GM12878 (cell line): ENCODE measurements around the gene GRM5. TPM values are rescaled to one million over a fixed set of nuclear protein-coding genes. Genes with fewer than 3 reads are reported as not detected.

ENCODE experiments used
- ATAC-seq: fragments of 200-7000 bp; cut with Tn5 transposase; 3 replicates; pipeline ENCODE4 v1.9.1; 2020; ENCODE audit warnings: mild to moderate bottlenecking, moderate library complexity
- BruUV-seq: library from RNA; stranded (reverse); fragments of 400-500 nt; replicated peaks from 2 replicates; lab custom pipeline; 2021; lab: Mats Ljungman, UMichigan
- CTCF ChIA-PET: fragments of 300-600 bp; sonication (Branson Sonifier 250); formaldehyde crosslinking; extraction: SDS; loops from one replicate; lab custom pipeline; 2021; ENCODE audit warnings: inconsistent platforms; lab: Yijun Ruan, JAX
- POLR2A ChIA-PET: fragments of 350-600 bp; formaldehyde crosslinking; extraction: SDS; loops from one replicate; lab custom pipeline; 2021; ENCODE audit warnings: inconsistent platforms; lab: Charles Lee
- RAD21 ChIA-PET: fragments of 300-600 bp; sonication (Branson Sonifier 250); formaldehyde crosslinking; loops from one replicate; lab custom pipeline; 2023; ENCODE audit warnings: antibody characterized with exemption; ENCODE audit not compliant: unreplicated experiment; lab: Charles Lee
- SMC1A ChIA-PET: fragments of 300-600 bp; sonication (Branson Sonifier 250); formaldehyde crosslinking; loops from one replicate; lab custom pipeline; 2023; ENCODE audit not compliant: unreplicated experiment, uncharacterized antibody; lab: Charles Lee
- DNase-seq: peaks from one replicate; pipeline ENCODE4 v3.0.0-alpha.2; 2011; ENCODE audit warnings: low read depth, low spot score
- FAIRE-seq: peaks from 3 replicates; lab custom pipeline; 2011; peaks lifted over from hg19 to GRCh38; lab: Jason Lieb, UNC
- H2AFZ ChIP-seq: 2 replicates; pipeline ENCODE4 v1.6.0; 2011; ENCODE audit warnings: low read depth, low read length, control low read depth; ENCODE audit not compliant: control insufficient read depth
- H3K27ac ChIP-seq: 2 replicates; pipeline ENCODE4 v1.5.1; 2011; ENCODE audit warnings: control low read depth; ENCODE audit not compliant: control insufficient read depth, insufficient read depth
- H3K27me3 ChIP-seq, 2 experiments: replicated peaks in 1 of 2; 2 replicates each; pipeline versions ENCODE4 v1.6.0 to v1.6.1; 2011; ENCODE audit warnings: low read length in 1 of 2; ENCODE audit not compliant: control insufficient read depth in 2 of 2, insufficient read depth in 2 of 2
- H3K36me3 ChIP-seq, 2 experiments: 2 replicates each; pipeline ENCODE4 v1.5.1; 2011; ENCODE audit warnings: low read length in 1 of 2; ENCODE audit not compliant: control insufficient read depth in 2 of 2, insufficient read depth in 2 of 2
- H3K4me1 ChIP-seq: 2 replicates; pipeline ENCODE4 v1.6.1; 2011; ENCODE audit warnings: mild to moderate bottlenecking, low read length, moderate library complexity, mixed read lengths; ENCODE audit not compliant: control insufficient read depth, insufficient read depth
- H3K4me2 ChIP-seq: 2 replicates; pipeline ENCODE4 v1.6.0; 2011; ENCODE audit warnings: control low read depth; ENCODE audit not compliant: control insufficient read depth, insufficient read depth
- H3K4me3 ChIP-seq: fragments of 200-600 bp; sonication (generic); 2 replicates; pipeline ENCODE4 v1.5.1; 2016
- H3K79me2 ChIP-seq: 2 replicates; pipeline ENCODE4 v1.6.0; 2011; ENCODE audit warnings: low read length; ENCODE audit not compliant: control insufficient read depth, insufficient read depth
- H3K9ac ChIP-seq: 2 replicates; pipeline ENCODE4 v1.8.0; 2011; ENCODE audit warnings: low read length, control low read depth, mixed read lengths; ENCODE audit not compliant: control insufficient read depth, insufficient read depth
- H3K9me3 ChIP-seq: replicated peaks from 3 replicates; pipeline ENCODE4 v1.5.1; 2011; ENCODE audit warnings: mild to moderate bottlenecking, low read length; ENCODE audit not compliant: control insufficient read depth, insufficient read depth
- H4K20me1 ChIP-seq: 2 replicates; pipeline ENCODE4 v1.6.0; 2011; ENCODE audit not compliant: control insufficient read depth, insufficient read depth
- BRCA1 ChIP-seq: IDR thresholded peaks from 2 replicates; pipeline ENCODE4 v1.6.1; 2011; ENCODE audit warnings: low read depth, low read length, improper control_type of control experiment
- CBFB ChIP-seq: IDR thresholded peaks from 2 replicates; pipeline ENCODE4 v1.6.1; 2016; ENCODE audit warnings: antibody characterized with exemption, low read depth
- CBX3 ChIP-seq: fragments of 200-600 bp; sonication (generic); IDR thresholded peaks from 2 replicates; pipeline ENCODE4 v1.6.1; 2016; ENCODE audit warnings: low read depth, borderline replicate concordance
- ELK1 ChIP-seq: IDR thresholded peaks from 2 replicates; pipeline ENCODE4 v1.6.1; 2012; ENCODE audit warnings: low read depth, low read length, improper control_type of control experiment
- NR2C2 ChIP-seq: IDR thresholded peaks from 2 replicates; pipeline ENCODE4 v1.6.1; 2011; ENCODE audit warnings: borderline replicate concordance, low read depth; ENCODE audit not compliant: control insufficient read depth, insufficient read length
- PAX5 ChIP-seq: IDR thresholded peaks from 2 replicates; pipeline ENCODE4 v1.6.1; 2011; ENCODE audit warnings: low read depth, low read length, borderline replicate concordance
- PRDM15 ChIP-seq: fragments of 450-650 bp; formaldehyde crosslinking; IDR thresholded peaks from 2 replicates; pipeline ENCODE4 v1.4.0; 2020; ENCODE audit warnings: mild to moderate bottlenecking, moderate library complexity
- RCOR1 ChIP-seq: conservative IDR thresholded peaks from 2 replicates; pipeline ENCODE4 v1.6.1; 2012; ENCODE audit warnings: low read depth, low read length, improper control_type of control experiment
- RELB ChIP-seq: fragments of 450-650 bp; IDR thresholded peaks from 2 replicates; pipeline ENCODE4 v1.6.1; 2017; ENCODE audit warnings: low read depth, mild to moderate bottlenecking, moderate library complexity
- ZNF24 ChIP-seq: fragments of 450-650 bp; IDR thresholded peaks from 2 replicates; pipeline ENCODE4 v1.6.1; 2017; ENCODE audit warnings: antibody characterized with exemption, mild to moderate bottlenecking
- WGBS: methylation state at CpG from one replicate; pipeline ENCODE4 v1.1.6; 2016; ENCODE audit warnings: low lambda C conversion rate; ENCODE audit not compliant: insufficient replicate concordance, insufficient coverage; ENCODE audit errors: missing lambda C conversion rate; 5-methylcytosine and 5-hydroxymethylcytosine counted together
- in situ Hi-C: fragments of 300-500 bp; cut with MboI; formaldehyde crosslinking; loops from 9 replicates; pipeline ENCODE4 v1.14.3; 2018; ENCODE audit warnings: mixed read lengths
- intact Hi-C: fragments of 100-400 bp; cut with micrococcal nuclease; formaldehyde crosslinking; loops from one replicate; pipeline ENCODE4 v1.14.2; 2022; ENCODE audit not compliant: unreplicated experiment
- polyA plus RNA-seq, 11 experiments: library from polyadenylated mRNA; depleted of rRNA in 4 of 11; unstranded in 6 of 11; stranded (reverse) in 5 of 11; fragments of >200 nt; fragmentation: Nextera tagmentation in 4 of 11; fragmentation: Illumina TruSeq in 1 of 11; extraction: Ambion mirVana in 4 of 11; extraction: Trizol in 1 of 11; gene quantifications; 1 replicate in 1 of 11; 2 replicates in 10 of 11; pipeline versions ENCODE4 v1.2.1 to v1.2.3, GENCODE V29; 2011 to 2016; ENCODE audit warnings: inconsistent platforms in 2 of 11, missing spikeins in 2 of 11, low read depth in 1 of 11
- total RNA-seq, 4 experiments: library from RNA; depleted of rRNA in 3 of 4; stranded (reverse); fragments of >200 nt in 3 of 4; fragmentation: Illumina TruSeq in 1 of 4; extraction: Trizol in 1 of 4; gene quantifications; 2 replicates each; pipeline versions ENCODE4 v1.2.1 to v1.2.3, GENCODE V29; 2013 to 2021
- TF ChIP-seq, protein P1 (sequence below): fragments of 450-650 bp; formaldehyde crosslinking; IDR thresholded peaks from 2 replicates; pipeline ENCODE4 v1.4.0; 2022; ENCODE audit warnings: mild to moderate bottlenecking, moderate library complexity
- TF ChIP-seq, protein P2 (sequence below): fragments of 450-650 bp; IDR thresholded peaks from 2 replicates; pipeline ENCODE4 v1.6.1; 2014; ENCODE audit warnings: mild to moderate bottlenecking

GRM5 gene
- total and polyA plus RNA-seq, 10 of the 15 experiments (the other 5 are each of a cell fraction or from before 2014, with no cell fraction given) = not detected

DNA sequence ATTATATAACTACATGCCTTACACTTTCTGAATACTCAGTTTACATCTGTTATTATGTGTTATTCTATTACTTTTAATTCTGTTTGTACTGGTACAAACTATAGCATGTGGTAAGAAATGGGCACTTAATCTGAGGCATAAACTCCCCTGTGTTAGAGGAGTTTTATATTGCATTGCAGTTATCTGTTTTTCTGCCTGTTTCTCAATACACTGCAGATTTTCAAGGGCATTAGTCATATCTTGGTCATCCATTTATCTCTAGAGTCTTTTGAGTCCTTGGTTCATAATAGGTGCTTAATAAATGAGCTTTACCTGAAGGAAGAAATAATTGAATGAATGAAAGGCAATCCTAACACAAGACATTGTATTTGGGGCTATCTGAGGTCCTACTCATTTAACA is 545.4 kb downstream of the GRM5 start (continued):
- TF ChIP-seq, protein P1, sequence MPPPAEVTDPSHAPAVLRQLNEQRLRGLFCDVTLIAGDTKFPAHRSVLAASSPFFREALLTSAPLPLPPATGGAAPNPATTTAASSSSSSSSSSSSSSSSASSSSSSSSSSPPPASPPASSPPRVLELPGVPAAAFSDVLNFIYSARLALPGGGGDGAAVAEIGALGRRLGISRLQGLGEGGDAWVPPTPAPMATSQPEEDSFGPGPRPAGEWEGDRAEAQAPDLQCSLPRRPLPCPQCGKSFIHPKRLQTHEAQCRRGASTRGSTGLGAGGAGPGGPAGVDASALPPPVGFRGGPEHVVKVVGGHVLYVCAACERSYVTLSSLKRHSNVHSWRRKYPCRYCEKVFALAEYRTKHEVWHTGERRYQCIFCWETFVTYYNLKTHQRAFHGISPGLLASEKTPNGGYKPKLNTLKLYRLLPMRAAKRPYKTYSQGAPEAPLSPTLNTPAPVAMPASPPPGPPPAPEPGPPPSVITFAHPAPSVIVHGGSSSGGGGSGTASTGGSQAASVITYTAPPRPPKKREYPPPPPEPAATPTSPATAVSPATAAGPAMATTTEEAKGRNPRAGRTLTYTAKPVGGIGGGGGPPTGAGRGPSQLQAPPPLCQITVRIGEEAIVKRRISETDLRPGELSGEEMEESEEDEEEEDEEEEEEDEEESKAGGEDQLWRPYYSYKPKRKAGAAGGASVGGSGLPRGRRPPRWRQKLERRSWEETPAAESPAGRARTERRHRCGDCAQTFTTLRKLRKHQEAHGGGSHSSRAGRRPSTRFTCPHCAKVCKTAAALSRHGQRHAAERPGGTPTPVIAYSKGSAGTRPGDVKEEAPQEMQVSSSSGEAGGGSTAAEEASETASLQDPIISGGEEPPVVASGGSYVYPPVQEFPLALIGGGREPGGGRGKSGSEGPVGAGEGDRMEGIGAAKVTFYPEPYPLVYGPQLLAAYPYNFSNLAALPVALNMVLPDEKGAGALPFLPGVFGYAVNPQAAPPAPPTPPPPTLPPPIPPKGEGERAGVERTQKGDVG = no peak
- no peak for TF ChIP-seq CBFB
- TF ChIP-seq CBX3 = no peak
- TF ChIP-seq BRCA1 = no peak
- no peak for TF ChIP-seq RELB
- TF ChIP-seq PAX5 = no peak

DNA sequence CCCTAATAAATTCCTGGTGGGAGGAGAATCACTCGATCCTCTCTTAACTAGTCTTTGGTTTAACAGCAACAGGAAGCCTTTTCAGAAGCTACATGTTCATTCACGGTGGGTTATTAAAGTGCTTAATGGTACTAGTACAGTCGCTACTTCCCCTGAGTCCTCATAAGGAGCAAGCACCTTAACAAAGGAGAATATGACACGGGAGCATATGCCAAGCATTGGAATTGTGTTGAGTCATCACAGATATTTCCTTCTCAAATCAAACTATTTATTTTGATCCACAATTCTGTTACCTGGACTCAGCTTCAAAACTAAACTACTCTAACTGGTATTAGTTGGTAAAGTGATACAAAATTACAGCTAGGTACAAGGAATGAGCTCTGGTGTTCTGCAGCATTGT is 550.8 kb downstream of the GRM5 start:
- ChIA-PET POLR2A (no interaction called here), RAD21 (interaction anchor here (0.8 kb wide), 1 partner anchor 28 kb away, joined by 3 read pairs; no protein-coding TSS in a partner anchor), SMC1A (interaction anchor here (1.1 to 1.3 kb wide), 3 partner anchors 8 to 178 kb away, joined by 3 read pairs; no protein-coding TSS in a partner anchor), CTCF (interaction anchor here (0.6 to 0.8 kb wide), 2 partner anchors 12 to 282 kb away, joined by 3 read pairs; no protein-coding TSS in a partner anchor)
- H3K4me1 ChIP-seq = no peaks in the 10 kb centered on the region
- no TSS peak for BruUV-seq
- ATAC-seq = no peak
- H3K9ac ChIP-seq = no peak overlapping the region
- no peak overlapping the region for H3K27ac ChIP-seq
- FAIRE-seq = no peak
- H3K36me3 ChIP-seq = no peaks in the 10 kb centered on the region
- no peak overlapping the region for H3K4me3 ChIP-seq
- H2AFZ ChIP-seq = no peak overlapping the region
- no peaks in the 10 kb centered on the region for H4K20me1 ChIP-seq
- intact Hi-C loops = no loop called here
- H3K4me2 ChIP-seq = no peak overlapping the region
- no peak for TF ChIP-seq PRDM15 (CRISPR knock-in tag)
- TF ChIP-seq, protein P2, sequence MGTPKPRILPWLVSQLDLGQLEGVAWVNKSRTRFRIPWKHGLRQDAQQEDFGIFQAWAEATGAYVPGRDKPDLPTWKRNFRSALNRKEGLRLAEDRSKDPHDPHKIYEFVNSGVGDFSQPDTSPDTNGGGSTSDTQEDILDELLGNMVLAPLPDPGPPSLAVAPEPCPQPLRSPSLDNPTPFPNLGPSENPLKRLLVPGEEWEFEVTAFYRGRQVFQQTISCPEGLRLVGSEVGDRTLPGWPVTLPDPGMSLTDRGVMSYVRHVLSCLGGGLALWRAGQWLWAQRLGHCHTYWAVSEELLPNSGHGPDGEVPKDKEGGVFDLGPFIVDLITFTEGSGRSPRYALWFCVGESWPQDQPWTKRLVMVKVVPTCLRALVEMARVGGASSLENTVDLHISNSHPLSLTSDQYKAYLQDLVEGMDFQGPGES = no peak
- TF ChIP-seq ZNF24 = no peak
- TF ChIP-seq RCOR1 = no peak
- no peak for TF ChIP-seq ELK1
- TF ChIP-seq NR2C2 = no peak
- no peaks in the 10 kb centered on the region for H3K27me3 ChIP-seq
- no peaks in the 10 kb centered on the region for H3K79me2 ChIP-seq
- WGBS = 41% methylated on average over 4 of the region's 4 CpGs
- DNase-seq = no peak
- no peaks in the 10 kb centered on the region for H3K9me3 ChIP-seq
- in situ Hi-C loops = no loop called here
